NCI-H2196 treated with DMSO at 0.1 percent for 48 hours (cell line): ENCODE measurements around the gene VGLL2.

Source experiments
- DNase-seq: peaks from one replicate; lab custom pipeline; 2025; ENCODE audit not compliant: unreplicated experiment; lab: John Stamatoyannopoulos, UW

The VGLL2 gene

GRCh38 chr6:117268924-117269323 lies 3.6 kb downstream of the VGLL2 start:
- no peak for DNase-seq

DNA sequence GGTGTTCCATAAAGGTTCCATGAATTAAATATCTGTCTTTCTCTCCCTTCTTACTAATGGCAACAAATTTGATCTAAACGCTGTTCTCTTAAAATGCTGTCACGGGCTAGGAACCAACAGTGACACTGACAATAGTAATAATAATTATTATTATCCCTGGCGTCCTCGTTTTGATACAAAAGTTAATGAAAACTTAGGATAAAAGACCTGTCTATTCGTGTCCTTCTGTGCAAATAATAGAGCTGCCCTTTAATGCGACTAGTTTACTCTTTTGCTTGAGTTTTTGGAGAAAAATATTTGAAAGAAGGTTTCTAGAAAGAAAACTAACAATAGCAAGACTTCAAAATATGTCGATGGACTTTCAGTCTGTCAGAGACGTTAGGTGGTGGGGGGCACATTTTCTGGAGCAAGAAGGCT lies 4.3 kb downstream of the VGLL2 start:
- no peak for DNase-seq

DNA sequence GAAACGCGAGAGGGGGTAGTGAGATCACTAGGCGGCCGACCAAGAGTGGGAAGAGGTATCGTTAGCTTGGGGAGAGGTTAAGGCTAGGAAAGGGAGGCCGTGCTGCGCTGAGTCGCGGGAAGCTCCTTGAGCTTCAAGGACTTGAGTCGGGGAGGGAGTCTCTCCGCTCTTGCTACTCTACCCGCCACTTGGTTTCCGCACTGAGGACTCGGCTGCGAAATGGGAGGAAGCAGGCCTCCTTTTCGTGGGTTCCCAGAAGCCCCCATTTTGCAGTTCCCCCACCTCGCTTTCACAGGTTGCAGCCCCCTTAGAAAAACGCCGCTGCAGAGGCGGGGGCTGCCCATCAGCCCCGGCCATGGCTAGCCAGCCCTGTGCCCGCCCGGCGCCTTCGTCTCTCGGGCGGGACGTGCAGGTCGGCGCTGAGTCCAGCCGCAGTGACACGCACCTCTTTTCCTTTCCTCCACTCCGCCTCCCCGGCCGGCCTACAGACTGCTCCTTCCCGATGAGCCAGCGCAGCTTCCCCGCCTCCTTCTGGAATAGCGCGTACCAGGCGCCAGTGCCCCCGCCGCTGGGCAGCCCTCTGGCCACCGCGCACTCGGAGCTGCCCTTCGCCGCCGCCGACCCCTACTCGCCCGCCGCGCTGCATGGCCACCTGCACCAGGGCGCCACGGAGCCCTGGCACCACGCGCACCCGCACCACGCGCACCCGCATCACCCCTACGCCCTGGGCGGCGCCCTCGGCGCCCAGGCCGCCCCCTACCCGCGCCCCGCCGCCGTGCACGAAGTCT lies 4.9 kb downstream of the VGLL2 start:
- DNase-seq, result no peak

DNA sequence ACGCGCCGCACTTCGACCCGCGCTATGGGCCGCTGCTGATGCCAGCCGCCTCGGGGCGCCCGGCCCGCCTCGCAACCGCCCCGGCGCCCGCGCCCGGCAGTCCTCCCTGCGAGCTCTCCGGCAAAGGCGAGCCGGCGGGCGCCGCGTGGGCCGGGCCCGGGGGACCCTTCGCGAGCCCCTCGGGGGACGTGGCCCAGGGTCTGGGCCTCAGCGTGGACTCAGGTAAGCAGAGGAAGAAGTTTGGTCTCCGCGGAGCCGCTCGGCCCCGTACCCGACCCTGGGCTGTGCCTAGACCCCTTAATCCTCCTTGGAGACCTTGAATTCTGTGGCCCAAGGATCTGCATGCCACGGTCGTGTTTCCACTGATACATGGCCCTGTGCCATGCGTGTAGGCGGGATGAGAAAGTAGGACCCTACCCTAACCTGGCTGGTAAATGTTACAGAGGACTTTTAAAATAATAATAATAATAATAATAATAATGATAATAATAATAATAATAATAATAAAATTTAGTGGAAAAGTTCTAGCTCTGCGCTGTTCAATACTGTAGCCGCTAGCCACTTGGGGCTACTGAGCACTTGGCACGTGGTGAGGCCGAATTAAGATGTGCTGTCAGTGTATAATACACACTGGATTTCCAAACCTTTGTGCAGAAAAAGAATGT lies 5.6 kb downstream of the VGLL2 start:
- no peak for DNase-seq

DNA sequence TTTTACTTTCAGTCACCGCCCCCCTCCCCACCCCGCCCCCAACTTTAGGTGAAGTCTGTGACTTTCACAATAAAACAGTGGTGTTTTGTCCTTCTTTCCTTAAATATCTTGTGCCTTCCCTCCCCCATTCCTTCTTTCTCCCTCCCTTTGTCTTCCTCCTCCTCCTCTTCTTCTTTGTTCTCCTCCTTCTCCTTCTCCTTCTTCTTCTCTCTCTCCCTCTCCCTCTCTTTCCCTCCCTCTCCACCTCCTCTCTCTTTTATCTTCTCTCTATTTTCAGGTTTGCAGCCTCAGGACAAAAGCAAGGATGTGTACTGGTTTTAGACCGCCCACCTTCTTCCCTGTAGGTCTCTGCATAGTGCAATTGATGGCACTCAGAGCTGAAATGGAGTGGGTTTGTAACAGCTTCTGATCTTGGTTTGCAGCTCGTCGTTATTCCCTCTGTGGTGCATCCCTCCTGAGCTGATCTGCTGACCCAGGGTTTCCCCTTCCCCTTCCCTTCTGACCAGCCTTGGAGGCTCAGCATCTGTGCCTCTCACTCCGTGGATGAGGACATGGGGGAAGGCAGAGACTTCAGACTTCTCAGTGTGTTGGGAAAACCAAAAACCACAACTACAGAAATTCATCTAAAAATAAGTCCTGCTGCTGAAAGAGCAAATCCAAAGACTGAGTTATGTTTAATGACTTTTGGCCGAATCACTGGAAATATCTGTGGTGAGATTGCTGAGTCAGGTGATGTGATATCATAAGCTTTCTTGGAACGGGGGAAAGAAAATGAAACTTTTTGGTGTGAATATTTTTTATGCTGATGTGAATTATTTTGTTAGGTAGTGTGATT lies 6.9 kb downstream of the VGLL2 start:
- DNase-seq, result no peak

- no peak for DNase-seq
These were observed 7.5 kb downstream of the VGLL2 start for GRCh38 chr6:117272891-117273290.

GRCh38 chr6:117275205-117275604 lies 9.8 kb downstream of the VGLL2 start:
- no peak for DNase-seq

DNA sequence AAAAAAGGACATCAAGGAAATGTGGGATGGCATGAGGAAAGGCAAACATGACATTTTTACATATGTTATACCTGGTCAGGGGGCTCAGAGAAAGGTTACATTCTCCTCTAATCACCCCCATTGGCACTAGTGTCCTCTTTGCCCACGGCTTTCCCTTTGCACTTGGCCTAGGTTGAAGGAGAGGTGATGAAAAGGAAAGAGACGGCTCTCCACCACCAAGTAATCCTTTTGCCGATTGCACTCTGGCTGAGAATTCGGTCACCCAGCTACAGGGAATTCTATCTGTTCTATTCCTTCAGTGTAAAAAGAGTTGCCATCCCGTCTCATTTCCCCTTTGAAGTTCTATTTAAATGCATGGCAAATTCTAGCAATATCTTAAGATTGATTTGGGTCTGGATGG lies 10.4 kb downstream of the VGLL2 start:
- DNase-seq, result no peak

DNA sequence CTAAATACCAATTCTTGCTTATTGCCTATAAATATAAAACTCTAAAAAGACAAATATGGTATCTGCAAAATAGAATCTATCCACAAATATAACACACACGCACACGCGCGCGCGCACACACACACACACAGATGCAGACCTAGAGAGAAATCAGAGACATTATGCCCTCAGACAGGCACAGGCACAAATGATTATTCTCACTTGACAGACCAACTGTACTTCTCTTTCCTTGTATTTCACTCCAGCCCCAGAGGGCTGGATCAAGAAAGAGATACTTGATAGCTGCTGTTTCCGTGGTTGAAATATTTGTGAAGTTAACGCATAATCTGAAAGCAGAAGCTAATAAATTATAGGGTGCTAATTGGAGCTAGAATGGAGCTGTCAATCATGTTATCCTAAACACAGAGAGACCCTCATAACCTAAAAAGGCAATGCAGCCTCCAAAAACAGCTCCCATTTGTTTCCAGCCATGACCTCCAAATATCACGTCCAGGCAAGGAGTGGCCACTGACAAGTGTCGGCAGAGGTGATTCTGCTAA lies 11.5 kb downstream of the VGLL2 start:
- DNase-seq, result no peak

DNA sequence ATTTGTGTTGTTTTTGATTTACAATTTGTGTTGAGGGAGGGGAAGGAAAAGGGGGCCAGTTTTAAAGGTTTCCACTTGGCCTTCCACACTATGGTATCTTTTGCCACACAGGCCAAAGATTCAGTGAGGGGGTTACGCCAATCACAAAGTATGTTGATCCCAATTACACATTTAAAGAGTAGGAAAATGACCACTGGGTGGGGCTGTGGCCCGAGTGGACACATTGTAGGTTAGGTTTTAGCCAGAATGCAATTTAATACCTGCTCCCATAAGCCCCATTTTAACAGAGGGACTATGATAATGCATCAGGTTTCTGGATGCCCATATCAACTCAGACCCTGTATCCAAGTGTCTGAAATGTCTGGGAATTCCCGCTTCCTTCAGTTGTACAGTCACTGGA lies 15.6 kb downstream of the VGLL2 start:
- no peak for DNase-seq

DNA sequence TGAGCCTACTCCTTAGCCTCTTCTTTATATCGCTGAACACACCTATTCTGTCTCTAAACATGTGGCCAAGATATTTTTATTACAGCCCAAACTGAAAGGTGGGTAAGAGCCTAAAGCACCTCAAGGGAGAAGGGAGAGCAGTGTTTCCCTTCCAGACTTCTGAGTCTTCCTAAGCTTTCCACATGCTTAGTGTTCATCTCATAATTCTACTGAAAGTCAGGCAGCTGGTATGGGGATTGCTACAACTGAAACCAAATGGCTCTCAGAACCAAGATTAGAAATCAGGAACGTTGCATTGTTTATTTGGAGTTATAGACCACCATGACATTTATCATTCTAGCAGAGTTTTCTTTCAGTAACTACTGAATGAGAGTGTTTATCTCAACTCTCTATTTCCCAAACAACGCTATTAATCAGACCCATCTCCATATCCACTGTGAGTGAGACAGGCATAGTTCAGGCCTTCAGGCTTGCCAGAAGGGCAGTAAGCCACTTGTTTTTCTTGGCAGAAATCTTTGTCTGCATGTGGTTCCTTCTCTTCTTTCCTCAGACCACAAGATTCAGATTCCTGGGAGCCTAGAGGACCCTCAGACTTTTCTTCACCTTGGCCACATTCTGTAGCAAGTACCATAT lies 22.8 kb downstream of the VGLL2 start:
- no peak for DNase-seq

DNA sequence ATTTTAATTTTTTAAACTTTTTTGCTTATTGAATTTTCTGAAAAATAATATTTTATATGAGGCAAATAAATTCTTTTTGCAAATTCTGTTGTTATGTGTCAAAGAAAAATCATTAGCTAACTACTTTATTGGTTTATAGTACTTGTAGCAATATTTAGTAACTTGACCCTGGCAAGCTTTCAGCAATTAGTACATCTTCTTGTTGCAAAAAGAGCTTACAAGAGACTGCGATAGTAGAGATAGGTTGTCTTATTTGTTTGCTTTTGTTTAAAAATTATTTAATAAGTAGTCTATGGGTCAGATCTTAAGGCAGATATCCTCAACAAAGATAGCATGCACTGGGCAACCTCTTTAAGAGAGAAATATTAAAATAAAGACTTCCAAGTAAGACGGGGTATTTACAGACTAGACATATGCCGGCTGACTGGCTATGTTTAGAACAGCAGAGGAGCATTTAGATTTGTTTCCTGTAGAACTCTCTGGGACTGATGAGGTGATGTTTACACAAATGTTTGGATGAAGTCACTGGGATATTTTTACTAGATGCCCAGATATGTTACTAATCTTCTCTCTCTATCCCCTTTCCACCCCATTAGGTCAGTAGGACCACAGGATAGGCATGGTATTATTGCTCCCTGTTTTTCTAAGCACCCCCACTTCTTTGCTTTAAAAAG lies 25.0 kb downstream of the VGLL2 start:
- no peak for DNase-seq

DNA sequence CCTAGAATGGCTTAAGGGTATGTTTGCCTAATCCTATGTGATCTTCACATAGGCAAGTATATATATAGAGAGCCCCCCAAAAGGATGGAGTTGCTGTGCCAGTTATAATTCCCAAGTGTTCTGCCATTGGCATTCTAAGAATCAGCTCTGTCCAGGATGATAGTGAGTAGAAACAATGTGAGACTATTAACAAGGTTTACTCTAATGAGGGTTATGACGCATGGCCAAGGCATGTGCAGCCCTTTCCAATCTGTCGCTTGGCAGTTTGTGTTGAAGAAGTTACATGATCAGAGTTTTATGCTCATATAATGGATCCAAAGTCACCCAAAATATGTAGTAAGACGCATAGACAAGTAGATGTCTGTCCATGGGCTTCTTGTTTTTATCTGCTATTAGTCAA lies 33.6 kb downstream of the VGLL2 start:
- no peak for DNase-seq

- no peak for DNase-seq
These were observed 38.0 kb downstream of the VGLL2 start for GRCh38 chr6:117303323-117303722.

GRCh38 chr6:117304446-117304845 lies 39.1 kb downstream of the VGLL2 start:
- DNase-seq, result no peak

DNA sequence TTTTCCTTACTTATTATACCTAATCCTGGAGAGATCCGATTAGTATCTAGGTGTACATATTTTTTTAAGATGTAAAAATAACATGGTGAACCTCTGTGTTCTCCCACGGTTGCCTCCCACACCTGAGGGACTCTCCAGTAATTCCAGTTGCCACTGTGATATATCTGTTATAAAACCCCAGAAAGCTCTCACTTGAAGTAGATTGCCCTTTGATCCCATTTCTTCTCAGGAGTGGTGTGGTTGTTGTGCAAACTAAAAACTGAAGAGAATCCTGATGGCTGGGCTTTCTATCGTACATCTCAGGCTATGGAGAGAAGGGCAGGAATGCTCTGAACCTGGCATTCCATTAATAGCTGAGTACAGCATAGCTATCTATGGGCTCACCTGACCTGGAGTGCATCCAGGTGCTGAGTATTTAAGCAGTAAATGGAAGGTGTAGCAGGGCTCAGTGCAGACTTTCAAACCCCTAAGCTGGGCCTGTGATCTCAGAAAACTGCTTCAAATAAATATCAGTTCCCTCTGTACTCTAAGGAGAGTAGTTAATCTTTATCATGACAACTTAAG lies 41.0 kb downstream of the VGLL2 start:
- DNase-seq, result no peak

DNA sequence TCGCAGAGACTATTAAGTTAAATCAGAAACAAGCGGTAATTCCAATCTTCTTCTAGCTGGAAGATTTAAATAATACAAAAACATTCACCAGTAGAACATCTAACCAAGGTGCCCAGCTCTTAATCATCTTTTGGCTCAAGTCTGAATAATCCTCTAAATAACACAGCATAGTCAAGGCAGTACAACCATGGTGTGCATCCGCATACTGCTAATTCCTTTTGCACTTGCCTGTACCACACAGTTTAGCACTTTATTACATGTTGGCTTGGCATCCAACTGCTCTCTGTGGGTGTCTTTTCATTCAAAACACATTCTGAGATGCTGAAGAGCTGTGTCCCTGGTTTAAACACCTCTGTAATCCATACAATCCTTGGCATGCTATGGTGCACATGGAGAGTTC lies 42.3 kb downstream of the VGLL2 start:
- DNase-seq, result no peak

DNA sequence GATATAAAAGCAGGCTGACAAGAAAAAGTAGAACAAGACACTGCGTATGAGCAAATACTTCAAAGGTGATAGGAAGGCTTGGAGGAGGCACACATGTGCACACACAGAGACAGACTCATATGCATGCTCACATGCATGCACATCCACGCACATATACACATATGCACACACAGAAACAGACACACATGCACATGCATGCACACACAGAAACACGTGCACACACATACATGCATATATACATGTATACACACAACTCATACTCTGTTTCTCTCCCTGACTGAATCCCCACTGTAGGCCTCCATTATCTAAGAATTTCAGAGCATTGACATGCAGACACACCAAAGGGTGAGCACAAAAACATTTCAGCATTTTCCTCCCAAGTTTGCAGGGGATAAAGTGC lies 43.7 kb downstream of the VGLL2 start:
- DNase-seq, result no peak

DNA sequence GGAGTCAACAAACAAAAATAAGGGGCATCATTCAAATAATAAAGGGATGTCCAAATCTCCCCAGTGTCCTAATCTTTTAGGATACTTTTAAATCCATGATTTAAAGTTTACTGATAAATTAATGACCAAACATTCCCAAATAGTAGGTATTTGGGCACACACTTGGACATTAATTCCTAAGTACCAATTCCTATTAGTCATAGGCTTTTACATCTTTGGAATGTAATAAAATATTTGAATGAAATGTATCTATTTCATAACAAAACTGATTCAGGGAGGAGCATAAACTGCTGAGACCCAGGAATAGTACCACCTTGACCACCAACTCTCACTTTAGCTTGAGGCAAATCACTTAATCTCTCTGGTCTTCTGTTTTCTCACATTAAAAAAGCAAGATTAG lies 44.3 kb downstream of the VGLL2 start:
- no peak for DNase-seq

- DNase-seq, result no peak
These were observed 46.0 kb downstream of the VGLL2 start for GRCh38 chr6:117311310-117311709.
